ENCODE results near the gene CSTB. TPM values are rescaled to one million over a fixed set of nuclear protein-coding genes. Genes with fewer than 3 reads are reported as not detected.
"Not testable (repeated sequence)": the region's sequence is repeated elsewhere in the genome, so short reads cannot be mapped to it uniquely, and the experiment has no call there.

The CSTB gene
- polyA plus RNA-seq: 10 to 100 TPM; 37.9 to 63.0 (median 52.2) TPM

GRCh38 chr21:43775795-43776430 is at the start of gene CSTB:
CSTB (minus strand) TSS chr21:43776308; CDS start chr21:43776269, 39 bp downstream.
- Mint-ChIP-seq H3K9me3 (no peaks in the 10 kb centered on the region), H3K4me3 (peak within 1 kb of the TSS; percentile 84 to 92 (median 87)), H3K27ac (peak within 1 kb of the TSS; percentile 67 to 83 (median 72)), H3K36me3 (peaks cover 3 to 7% (median 6%) of the 10 kb centered on the region in 3 donors), H3K4me1 (peaks cover 21 to 31% of the 10 kb centered on the region in 2 donors), H3K27me3 (ENCODE audit: low read depth in 3 of 3) (peaks cover 0 to 6% (median 0%) of the 10 kb centered on the region in 3 donors)
- DNase-seq: peak; percentile 77 to 80 (median 79)

GRCh38 chr21:43825242-43825935 is 49.3 kb upstream of the CSTB start:
- no peak overlapping the region for H3K27ac Mint-ChIP-seq
- no peaks in the 10 kb centered on the region for H3K36me3 Mint-ChIP-seq
- no peak for DNase-seq
- H3K9me3 Mint-ChIP-seq: no peaks in the 10 kb centered on the region
- no peaks in the 10 kb centered on the region for H3K4me1 Mint-ChIP-seq
- no peak overlapping the region for H3K4me3 Mint-ChIP-seq
- H3K27me3 Mint-ChIP-seq (ENCODE audit: low read depth in 3 of 3): peaks cover 0 to 4% (median 0%) of the 10 kb centered on the region in 3 donors

GRCh38 chr21:43824333-43825241 is 48.5 kb upstream of the CSTB start:
- Mint-ChIP-seq H3K4me1 (no peaks in the 10 kb centered on the region), H3K9me3 (no peaks in the 10 kb centered on the region), H3K27ac (no peak overlapping the region), H3K4me3 (no peak overlapping the region), H3K27me3 (ENCODE audit: low read depth in 3 of 3) (peaks cover 0 to 2% (median 0%) of the 10 kb centered on the region in 3 donors), H3K36me3 (no peaks in the 10 kb centered on the region)
- DNase-seq: no peak

- H3K4me1 Mint-ChIP-seq; DNase-seq; H3K27ac Mint-ChIP-seq; H3K36me3 Mint-ChIP-seq; H3K4me3 Mint-ChIP-seq; H3K27me3 Mint-ChIP-seq (ENCODE audit: low read depth in 3 of 3); H3K9me3 Mint-ChIP-seq: not testable (repeated sequence)
These were observed 46.6 kb upstream of the CSTB start for GRCh38 chr21:43822741-43823140.

- H3K9me3 Mint-ChIP-seq; H3K4me3 Mint-ChIP-seq; DNase-seq; H3K4me1 Mint-ChIP-seq; H3K27me3 Mint-ChIP-seq (ENCODE audit: low read depth in 3 of 3); H3K36me3 Mint-ChIP-seq; H3K27ac Mint-ChIP-seq: not testable (repeated sequence)
These were observed 46.1 kb upstream of the CSTB start for GRCh38 chr21:43822166-43822565.

- Mint-ChIP-seq H3K9me3 (no peaks in the 10 kb centered on the region), H3K4me1 (no peaks in the 10 kb centered on the region), H3K27ac (no peak overlapping the region), H3K4me3 (no peak overlapping the region), H3K36me3 (peaks cover 0 to 6% (median 4%) of the 10 kb centered on the region in 3 donors), H3K27me3 (ENCODE audit: low read depth in 3 of 3) (peaks cover 0 to 2% (median 0%) of the 10 kb centered on the region in 3 donors)
- no peak for DNase-seq
These were observed 44.4 kb upstream of the CSTB start for GRCh38 chr21:43820466-43820865.

- Mint-ChIP-seq H3K36me3 (peaks cover 0 to 6% (median 4%) of the 10 kb centered on the region in 3 donors), H3K4me1 (peaks cover 0 to 1% of the 10 kb centered on the region in 2 donors), H3K4me3 (no peak overlapping the region), H3K27ac (no peak overlapping the region), H3K9me3 (no peaks in the 10 kb centered on the region), H3K27me3 (ENCODE audit: low read depth in 3 of 3) (peaks cover 0 to 3% (median 0%) of the 10 kb centered on the region in 3 donors)
- DNase-seq: no peak
These were observed 43.6 kb upstream of the CSTB start for GRCh38 chr21:43819511-43820405.

GRCh38 chr21:43818685-43819084 is 42.6 kb upstream of the CSTB start:
- H3K27ac Mint-ChIP-seq: peak overlapping the region in 1 of 6 donors; percentile 61
- peaks cover 0 to 2% of the 10 kb centered on the region in 2 donors for H3K4me1 Mint-ChIP-seq
- H3K9me3 Mint-ChIP-seq: no peaks in the 10 kb centered on the region
- peaks cover 0 to 6% (median 4%) of the 10 kb centered on the region in 3 donors for H3K36me3 Mint-ChIP-seq
- H3K4me3 Mint-ChIP-seq: no peak overlapping the region
- DNase-seq: no peak
- peaks cover 0 to 4% (median 0%) of the 10 kb centered on the region in 3 donors for H3K27me3 Mint-ChIP-seq (ENCODE audit: low read depth in 3 of 3)

GRCh38 chr21:43817157-43818086 is 41.3 kb upstream of the CSTB start:
- peaks cover 0 to 2% of the 10 kb centered on the region in 2 donors for H3K4me1 Mint-ChIP-seq
- H3K27me3 Mint-ChIP-seq (ENCODE audit: low read depth in 3 of 3): peaks cover 0 to 4% (median under 1%) of the 10 kb centered on the region in 3 donors
- peaks cover 0 to 6% (median 4%) of the 10 kb centered on the region in 3 donors for H3K36me3 Mint-ChIP-seq
- H3K4me3 Mint-ChIP-seq: no peak overlapping the region
- peaks cover 0 to under 1% (median 0%) of the 10 kb centered on the region in 6 donors for H3K9me3 Mint-ChIP-seq
- H3K27ac Mint-ChIP-seq: no peak overlapping the region
- DNase-seq: no peak

GRCh38 chr21:43816611-43817071 is 40.5 kb upstream of the CSTB start:
- Mint-ChIP-seq H3K27ac (no peak overlapping the region), H3K4me1 (peaks cover 0 to 2% of the 10 kb centered on the region in 2 donors), H3K9me3 (peaks cover 0 to 1% (median 0%) of the 10 kb centered on the region in 6 donors), H3K27me3 (ENCODE audit: low read depth in 3 of 3) (peaks cover 0 to 6% (median 4%) of the 10 kb centered on the region in 3 donors), H3K36me3 (peaks cover 0 to 6% (median 4%) of the 10 kb centered on the region in 3 donors), H3K4me3 (no peak overlapping the region)
- no peak for DNase-seq

GRCh38 chr21:43815991-43816390 is 39.9 kb upstream of the CSTB start:
- Mint-ChIP-seq H3K36me3 (peaks cover 0 to 6% (median 4%) of the 10 kb centered on the region in 3 donors), H3K27ac (no peak overlapping the region), H3K4me3 (no peak overlapping the region), H3K4me1 (peaks cover 0 to 2% of the 10 kb centered on the region in 2 donors), H3K9me3 (peaks cover 0 to 1% (median 0%) of the 10 kb centered on the region in 6 donors), H3K27me3 (ENCODE audit: low read depth in 3 of 3) (peaks cover 0 to 6% (median 4%) of the 10 kb centered on the region in 3 donors)
- DNase-seq: no peak

GRCh38 chr21:43815107-43815613 is 39.1 kb upstream of the CSTB start:
- no peak overlapping the region for H3K27ac Mint-ChIP-seq
- H3K4me3 Mint-ChIP-seq: no peak overlapping the region
- H3K9me3 Mint-ChIP-seq: peaks cover 0 to 1% (median 0%) of the 10 kb centered on the region in 6 donors
- H3K4me1 Mint-ChIP-seq: peaks cover 0 to 4% of the 10 kb centered on the region in 2 donors
- H3K36me3 Mint-ChIP-seq: peaks cover 0 to 6% (median 4%) of the 10 kb centered on the region in 3 donors
- DNase-seq: no peak
- peaks cover 0 to 6% (median 4%) of the 10 kb centered on the region in 3 donors for H3K27me3 Mint-ChIP-seq (ENCODE audit: low read depth in 3 of 3)

All from immature natural killer cell (primary cell).